Measurements from ENCODE around the gene EVC.

GRCh38 chr4:5701971-5702370 lies 9.0 kb upstream of the EVC start:
- no peak for TF ChIP-seq REST (IDR thresholded peaks at IDR 0.05; ENCODE audit: low read depth)
- TF ChIP-seq FOXM1 (IDR thresholded peaks at IDR 0.05; ENCODE audit: borderline replicate concordance, low read depth): no peak
- no peak for TF ChIP-seq RAD21 (IDR thresholded peaks at IDR 0.05; ENCODE audit: low read depth)
- TF ChIP-seq USF1 (IDR thresholded peaks at IDR 0.05): no peak
- TF ChIP-seq MAX (IDR thresholded peaks at IDR 0.05): no peak
- no peak for TF ChIP-seq ZBTB7A (IDR thresholded peaks at IDR 0.05; ENCODE audit: low read depth)
- TF ChIP-seq CEBPB (IDR thresholded peaks at IDR 0.05): no peak
